Measurements from ENCODE around the gene HOXA3.
A peak's percentile ranks its signal among the peaks of the same experiment; 100 is the strongest.

Gene HOXA3

GRCh38 chr7:27142580-27143022 is 9.8 kb downstream of the HOXA3 start:
- DNase-seq = no peak

GRCh38 chr7:27141923-27142579 is 10.3 kb downstream of the HOXA3 start:
- DNase-seq = no peak

- no peak for DNase-seq
Observed at GRCh38 chr7:27141137-27141922, 11.1 kb downstream of the HOXA3 start.

GRCh38 chr7:27140126-27140857 is 12.1 kb downstream of the HOXA3 start:
- no peak for DNase-seq

DNA sequence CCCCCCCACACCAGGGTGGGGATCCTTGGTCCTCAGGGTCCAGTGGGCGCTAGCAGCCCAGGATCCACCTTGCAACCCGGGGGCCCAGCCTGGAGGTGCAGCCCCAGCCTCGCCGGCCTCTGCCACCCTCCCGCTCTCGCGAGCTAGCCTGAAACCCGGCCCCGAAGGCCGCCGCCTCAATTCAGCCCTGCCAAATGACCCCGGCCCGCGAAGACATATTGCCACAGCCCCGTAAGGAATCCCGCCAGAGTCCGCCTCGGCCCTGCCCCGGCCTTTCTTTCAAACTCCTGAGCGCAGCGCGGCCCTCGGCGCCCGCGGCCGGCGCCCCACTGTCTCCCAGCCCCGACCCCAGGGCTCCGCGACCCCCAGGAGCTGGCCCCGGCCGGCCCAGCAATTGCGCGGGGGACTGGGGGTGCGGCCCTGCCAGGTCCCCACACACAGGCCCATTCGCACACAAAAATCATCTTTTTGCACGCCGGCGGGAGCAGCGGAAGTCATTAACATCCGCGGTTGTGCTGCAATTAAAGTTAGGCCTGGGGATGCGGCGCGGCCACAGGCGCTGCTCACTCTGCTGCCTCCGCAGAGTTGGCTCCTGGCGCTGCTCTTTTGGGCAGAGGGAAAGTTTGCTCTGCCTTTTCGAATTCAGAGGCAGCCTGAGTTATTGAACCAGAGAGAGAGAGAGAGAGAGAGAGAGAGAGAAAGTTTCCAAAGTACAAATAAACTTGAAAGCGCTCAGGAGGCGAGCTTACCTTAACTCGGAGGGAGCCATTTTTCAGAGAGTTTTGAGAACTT is 12.9 kb downstream of the HOXA3 start:
- DNase-seq = no peak

GRCh38 chr7:27138985-27139333 is 13.4 kb downstream of the HOXA3 start:
- DNase-seq = no peak

DNA sequence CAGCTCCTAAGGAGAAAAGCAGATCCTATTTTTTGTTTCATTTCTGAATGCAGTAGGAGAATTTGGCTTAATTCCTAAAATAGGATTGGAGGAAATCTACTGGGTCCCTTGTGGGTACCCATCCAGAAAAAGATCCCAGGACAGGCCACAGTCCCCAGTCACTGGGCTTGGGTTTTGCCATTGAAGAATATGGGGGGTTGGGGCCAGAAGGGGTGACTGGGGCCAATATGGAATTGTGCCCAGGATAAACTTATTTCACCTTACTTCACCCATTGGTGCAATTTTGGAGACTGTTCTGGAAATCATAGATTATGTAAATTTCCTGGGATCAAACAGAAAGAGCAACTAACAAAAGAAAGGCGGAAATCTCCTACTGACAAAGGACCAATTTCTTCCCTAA is 13.9 kb downstream of the HOXA3 start:
- DNase-seq = no peak

DNA sequence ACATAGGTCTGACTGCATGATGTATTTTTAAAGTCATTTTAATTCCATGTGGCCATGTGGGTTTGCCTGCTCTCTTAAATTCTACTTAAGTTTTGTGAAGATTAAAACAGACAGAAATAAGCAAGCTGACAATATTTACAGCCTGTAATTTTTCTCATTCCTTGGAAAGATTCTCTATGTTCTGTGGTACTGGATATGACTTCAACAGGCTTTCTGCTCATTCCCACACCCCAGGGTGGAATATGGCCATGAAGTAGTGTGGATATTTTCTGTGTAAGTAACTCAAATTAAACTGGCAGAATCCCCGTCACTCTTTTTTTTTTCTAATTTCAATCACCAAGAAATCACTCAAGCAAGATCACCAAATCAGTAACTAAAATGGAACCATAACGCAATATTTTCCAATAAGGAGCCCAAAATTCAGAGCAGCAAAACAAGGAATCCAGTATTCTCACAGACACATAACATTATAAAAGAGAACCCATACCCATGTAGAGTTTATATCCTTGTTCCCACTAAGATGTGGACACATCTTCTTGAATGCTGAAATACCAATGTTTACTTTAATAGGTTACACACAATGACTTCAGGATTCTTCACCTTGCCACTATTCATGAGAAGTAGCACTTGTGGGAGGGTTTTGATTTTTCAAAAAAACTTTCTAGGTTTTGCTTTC is 14.6 kb downstream of the HOXA3 start:
- no peak for DNase-seq

GRCh38 chr7:27134392-27134791 is 18.0 kb downstream of the HOXA3 start:
- DNase-seq = no peak

DNA sequence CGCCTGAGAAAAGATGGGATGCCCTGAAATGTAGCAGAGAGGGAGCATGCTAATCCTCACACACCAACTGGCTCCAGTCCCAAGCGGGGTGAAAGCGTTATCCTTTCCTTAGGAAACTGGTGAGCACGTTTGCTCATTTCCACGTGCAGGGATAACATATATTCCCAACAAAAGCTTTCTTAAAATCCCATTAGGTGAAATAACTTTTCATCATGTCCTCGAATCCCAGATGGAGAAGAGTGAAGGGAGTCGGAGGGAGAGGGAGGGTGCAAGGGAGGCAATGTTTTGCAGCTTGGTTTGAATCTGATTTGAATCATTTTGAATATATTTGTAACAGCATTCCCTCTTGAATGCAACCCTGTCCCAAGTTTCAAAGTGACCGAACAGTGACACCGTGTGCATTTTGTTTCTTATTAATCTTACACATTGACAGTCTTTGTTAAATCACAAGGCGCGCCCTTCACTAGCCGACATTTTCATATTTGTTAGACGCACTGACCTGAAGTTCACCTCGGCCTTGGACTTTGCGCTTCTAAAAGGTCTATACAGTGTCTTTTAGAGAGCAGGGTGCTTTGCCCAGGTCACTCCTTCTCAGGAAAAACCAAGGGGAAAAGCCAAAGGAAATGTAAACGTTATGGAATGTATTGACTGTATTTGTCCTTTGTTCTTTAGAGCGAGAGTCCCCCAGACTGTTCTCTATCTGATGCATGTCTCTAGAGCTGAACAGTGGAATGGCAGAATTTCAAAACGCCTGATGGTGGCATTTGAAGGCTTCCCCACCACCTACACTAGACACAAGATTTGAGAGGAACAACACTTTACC is 18.8 kb downstream of the HOXA3 start:
- DNase-seq = no peak

DNA sequence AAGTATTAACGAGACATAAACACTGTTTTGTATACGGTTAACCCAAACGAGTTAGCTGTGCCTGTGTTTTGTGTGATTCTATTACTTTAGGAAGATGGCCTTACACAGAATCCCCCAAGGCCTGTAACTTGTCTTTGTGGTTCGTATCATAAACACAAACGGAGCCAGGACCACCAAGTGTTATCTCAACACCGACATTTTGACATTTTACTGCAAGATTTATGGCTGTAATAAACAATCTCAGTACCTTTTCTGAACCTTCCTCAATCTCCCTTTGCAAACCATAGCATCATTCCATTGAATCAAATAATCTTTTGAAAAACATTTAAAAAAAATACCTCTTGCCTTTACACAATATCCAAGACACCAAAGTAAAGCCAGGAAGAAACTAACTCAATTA is 19.4 kb downstream of the HOXA3 start:
- no peak for DNase-seq

DNA sequence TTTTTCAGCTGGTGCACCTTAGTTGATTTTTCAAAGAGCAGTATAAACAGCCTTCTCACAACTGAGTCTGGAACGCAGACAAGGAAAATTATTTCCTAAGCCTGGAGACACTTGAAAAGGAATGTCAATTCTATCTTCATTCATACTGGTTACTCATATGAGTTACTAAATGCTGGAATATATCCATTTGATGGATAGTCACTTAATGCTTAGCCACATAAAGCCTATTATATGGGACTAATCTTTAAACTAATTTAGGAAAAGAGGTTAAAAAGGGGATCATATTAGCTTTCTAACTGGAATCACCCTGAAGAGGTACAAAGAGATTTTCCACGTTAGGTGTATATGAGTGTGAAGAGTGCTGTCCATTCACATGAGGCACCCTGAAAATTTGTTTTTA is 20.2 kb downstream of the HOXA3 start:
- no peak for DNase-seq

DNA sequence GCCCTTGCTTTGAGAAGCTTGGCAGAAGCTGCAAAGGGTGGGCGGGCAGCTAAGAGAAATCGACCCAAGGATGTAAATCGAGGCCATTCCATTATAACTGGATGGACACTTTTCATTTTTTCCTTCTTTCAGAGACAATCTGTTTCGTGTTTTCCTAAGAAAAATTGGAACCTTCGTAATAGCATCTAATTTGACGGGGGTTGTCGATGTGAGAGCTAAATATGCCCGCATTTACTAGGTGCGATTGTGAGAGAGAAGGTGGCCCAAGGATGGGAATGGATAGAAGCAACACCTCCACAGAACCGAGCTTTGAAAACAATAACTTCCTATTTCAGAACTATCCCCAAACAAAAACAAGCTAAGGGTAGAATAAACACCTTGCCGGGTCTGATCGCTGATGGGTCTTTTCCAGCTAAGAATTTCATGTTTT is 21.0 kb downstream of the HOXA3 start:
- DNase-seq = no peak

- DNase-seq = peak; percentile 16
Observed at GRCh38 chr7:27130540-27131389, 21.6 kb downstream of the HOXA3 start, which contains the start of gene HOXA4. Gene HOXA4 (minus strand): TSS chr7:27130757. CDS start chr7:27130733, 24 bp downstream.

GRCh38 chr7:27129729-27130539 is 22.4 kb downstream of the HOXA3 start:
- no peak for DNase-seq

GRCh38 chr7:27128776-27129728 is 23.3 kb downstream of the HOXA3 start:
- DNase-seq = no peak

DNA sequence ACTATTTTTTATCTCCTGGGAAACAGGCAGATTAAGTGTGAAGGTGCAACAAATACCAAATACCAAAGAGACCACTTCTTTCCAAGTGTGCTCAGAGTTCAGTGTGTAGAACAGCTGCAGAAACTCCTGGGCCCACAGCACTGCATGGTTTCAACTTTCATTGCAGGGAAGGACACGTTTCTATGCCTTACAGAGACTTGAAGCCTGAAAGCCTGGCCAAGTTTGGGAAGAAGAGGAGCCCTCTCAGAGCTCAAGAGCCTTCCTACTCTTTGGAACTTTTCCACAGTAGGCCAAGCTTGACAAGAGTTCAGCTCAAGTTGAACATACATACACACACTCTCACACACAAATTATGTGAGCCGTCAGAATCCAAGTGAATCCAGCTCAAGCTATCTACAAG is 24.3 kb downstream of the HOXA3 start:
- no peak for DNase-seq

GRCh38 chr7:27126596-27127327 is 25.6 kb downstream of the HOXA3 start:
- DNase-seq = no peak
